Activated CD4-positive, alpha-beta T cell treated with anti-CD3 and anti-CD28 coated beads, Interleukin-2, amount 10 ng/mL, durations not matched to agents 24 days and 14 days (primary cell): ENCODE data around the gene BFSP2. TPM values are rescaled to one million over a fixed set of nuclear protein-coding genes. Genes with fewer than 3 reads are reported as not detected.

Experiments
- DNase-seq: peaks from one replicate; pipeline ENCODE4 v3.0.0; 2022
- H3K27ac Mint-ChIP-seq: one replicate; pipeline ENCODE4 v1.8.0; 2022; ENCODE audit warnings: mild to moderate bottlenecking, mixed read lengths
- H3K27me3 Mint-ChIP-seq: one replicate; pipeline ENCODE4 v1.8.0; 2022; ENCODE audit warnings: mixed read lengths
- H3K36me3 Mint-ChIP-seq: one replicate; pipeline ENCODE4 v1.8.0; 2022; ENCODE audit warnings: low read depth, mild to moderate bottlenecking, mixed read lengths
- H3K4me1 Mint-ChIP-seq: one replicate; pipeline ENCODE4 v1.8.0; 2021; ENCODE audit warnings: mixed read lengths
- H3K4me3 Mint-ChIP-seq: one replicate; pipeline ENCODE4 v1.8.0; 2022; ENCODE audit warnings: mild to moderate bottlenecking, moderate library complexity, mixed read lengths
- H3K9me3 Mint-ChIP-seq: one replicate; pipeline ENCODE4 v1.8.0; 2021; ENCODE audit warnings: mixed read lengths
- intact Hi-C: fragments of 100-400 bp; cut with micrococcal nuclease; formaldehyde crosslinking; loops from one replicate; pipeline ENCODE4 v1.15.1; 2023
- total RNA-seq: library from RNA; stranded (reverse); gene quantifications from 2 replicates; pipeline ENCODE4 v1.2.3, GENCODE V29; 2022

Gene BFSP2
- total RNA-seq, 1 donor from 2014 or later = not detected

GRCh38 chr3:133414021-133414392 is 14.2 kb downstream of the BFSP2 start:
- peaks cover 4% of the 10 kb centered on the region for H3K9me3 Mint-ChIP-seq

GRCh38 chr3:133418361-133418760 is 18.5 kb downstream of the BFSP2 start:
- H3K27ac Mint-ChIP-seq = no peak overlapping the region
- H3K9me3 Mint-ChIP-seq = peaks cover 4% of the 10 kb centered on the region
- no peaks in the 10 kb centered on the region for H3K27me3 Mint-ChIP-seq
- no peak overlapping the region for H3K4me3 Mint-ChIP-seq
- intact Hi-C loops = no loop called here
- peaks cover 2% of the 10 kb centered on the region for H3K4me1 Mint-ChIP-seq
- no peak for DNase-seq
- H3K36me3 Mint-ChIP-seq = no peaks in the 10 kb centered on the region

More at GRCh38 chr3:133414021-133414392, 14.2 kb downstream of the BFSP2 start:
- Mint-ChIP-seq H3K4me3 (no peak overlapping the region), H3K27me3 (peaks cover 15% of the 10 kb centered on the region), H3K36me3 (no peaks in the 10 kb centered on the region), H3K4me1 (peaks cover 7% of the 10 kb centered on the region), H3K27ac (no peak overlapping the region)
- intact Hi-C loops = no loop called here
- DNase-seq = no peak

- peaks cover 4% of the 10 kb centered on the region for H3K9me3 Mint-ChIP-seq
- no peaks in the 10 kb centered on the region for H3K27me3 Mint-ChIP-seq
- DNase-seq = no peak
- intact Hi-C loops = no loop called here
- peaks cover 3% of the 10 kb centered on the region for H3K4me1 Mint-ChIP-seq
- H3K4me3 Mint-ChIP-seq = no peak overlapping the region
- no peak overlapping the region for H3K27ac Mint-ChIP-seq
- no peaks in the 10 kb centered on the region for H3K36me3 Mint-ChIP-seq
These were observed 19.5 kb downstream of the BFSP2 start for GRCh38 chr3:133419151-133419909.

- no peaks in the 10 kb centered on the region for H3K27me3 Mint-ChIP-seq
- no peaks in the 10 kb centered on the region for H3K9me3 Mint-ChIP-seq
- no peak overlapping the region for H3K4me3 Mint-ChIP-seq
- no peaks in the 10 kb centered on the region for H3K36me3 Mint-ChIP-seq
- H3K4me1 Mint-ChIP-seq = peaks cover 5% of the 10 kb centered on the region
- no peak overlapping the region for H3K27ac Mint-ChIP-seq
- no peak for DNase-seq
- intact Hi-C loops = no loop called here
These were observed 25.3 kb downstream of the BFSP2 start for GRCh38 chr3:133424937-133425869.

GRCh38 chr3:133425898-133426297 is 26.0 kb downstream of the BFSP2 start:
- H3K4me1 Mint-ChIP-seq = peaks cover 5% of the 10 kb centered on the region
- no peak overlapping the region for H3K4me3 Mint-ChIP-seq
- H3K27me3 Mint-ChIP-seq = no peaks in the 10 kb centered on the region

GRCh38 chr3:133426721-133427120 is 26.9 kb downstream of the BFSP2 start:
- no peaks in the 10 kb centered on the region for H3K27me3 Mint-ChIP-seq
- no peak for DNase-seq
- H3K9me3 Mint-ChIP-seq = no peaks in the 10 kb centered on the region
- no peaks in the 10 kb centered on the region for H3K36me3 Mint-ChIP-seq
- intact Hi-C loops = no loop called here
- H3K27ac Mint-ChIP-seq = no peak overlapping the region
- H3K4me3 Mint-ChIP-seq = no peak overlapping the region
- peaks cover 5% of the 10 kb centered on the region for H3K4me1 Mint-ChIP-seq

More at GRCh38 chr3:133425898-133426297, 26.0 kb downstream of the BFSP2 start:
- Mint-ChIP-seq H3K27ac (no peak overlapping the region), H3K9me3 (no peaks in the 10 kb centered on the region), H3K36me3 (no peaks in the 10 kb centered on the region)
- no peak for DNase-seq
- intact Hi-C loops = no loop called here

GRCh38 chr3:133428552-133428951 is 28.7 kb downstream of the BFSP2 start:
- intact Hi-C loops = no loop called here
- Mint-ChIP-seq H3K4me3 (no peak overlapping the region), H3K36me3 (no peaks in the 10 kb centered on the region), H3K27ac (no peak overlapping the region), H3K27me3 (no peaks in the 10 kb centered on the region), H3K4me1 (peaks cover 5% of the 10 kb centered on the region), H3K9me3 (no peaks in the 10 kb centered on the region)
- DNase-seq = no peak

- H3K4me1 Mint-ChIP-seq = peaks cover 3% of the 10 kb centered on the region
- H3K4me3 Mint-ChIP-seq = no peak overlapping the region
- no peaks in the 10 kb centered on the region for H3K27me3 Mint-ChIP-seq
- H3K27ac Mint-ChIP-seq = no peak overlapping the region
- intact Hi-C loops = no loop called here
- no peak for DNase-seq
- H3K36me3 Mint-ChIP-seq = no peaks in the 10 kb centered on the region
- no peaks in the 10 kb centered on the region for H3K9me3 Mint-ChIP-seq
These were observed 29.2 kb downstream of the BFSP2 start for GRCh38 chr3:133429063-133429462.

- no peak for DNase-seq
- Mint-ChIP-seq H3K4me1 (peaks cover 29% of the 10 kb centered on the region), H3K27ac (no peak overlapping the region), H3K4me3 (no peak overlapping the region), H3K9me3 (no peaks in the 10 kb centered on the region), H3K27me3 (no peaks in the 10 kb centered on the region), H3K36me3 (peaks cover 1% of the 10 kb centered on the region)
- intact Hi-C loops = no loop called here
These were observed 39.7 kb downstream of the BFSP2 start for GRCh38 chr3:133439563-133439962.

- Mint-ChIP-seq H3K27ac (no peak overlapping the region), H3K4me1 (peaks cover 32% of the 10 kb centered on the region), H3K4me3 (no peak overlapping the region), H3K36me3 (peaks cover 1% of the 10 kb centered on the region), H3K9me3 (no peaks in the 10 kb centered on the region), H3K27me3 (no peaks in the 10 kb centered on the region)
- no peak for DNase-seq
- intact Hi-C loops = loop anchor here (5.0 to 10.0 kb wide), 3 partner anchors 367 to 1044 kb away; partner anchors contain the start of genes ANAPC13, CEP63 and SRPRB
These were observed 40.8 kb downstream of the BFSP2 start for GRCh38 chr3:133440652-133441051.

- DNase-seq = peak; percentile 79
- Mint-ChIP-seq H3K4me1 (peaks cover 32% of the 10 kb centered on the region), H3K4me3 (peak overlapping the region; percentile 81), H3K27ac (peak overlapping the region; percentile 95), H3K36me3 (peaks cover 1% of the 10 kb centered on the region), H3K9me3 (no peaks in the 10 kb centered on the region), H3K27me3 (no peaks in the 10 kb centered on the region)
- intact Hi-C loops = loop anchor here (1.0 to 10.0 kb wide), 5 partner anchors 49 to 1043 kb away; partner anchors contain the start of genes ANAPC13, CEP63 and SRPRB
These were observed 42.0 kb downstream of the BFSP2 start for GRCh38 chr3:133441867-133442270.

GRCh38 chr3:133442518-133442917 is 42.7 kb downstream of the BFSP2 start:
- peak overlapping the region; percentile 81 for H3K4me3 Mint-ChIP-seq
- intact Hi-C loops = loop anchor here (1.0 to 10.0 kb wide), 5 partner anchors 49 to 1042 kb away; partner anchors contain the start of genes ANAPC13, CEP63 and SRPRB
- DNase-seq = no peak

GRCh38 chr3:133443649-133444422 is 44.0 kb downstream of the BFSP2 start:
- H3K36me3 Mint-ChIP-seq = no peaks in the 10 kb centered on the region
- H3K27ac Mint-ChIP-seq = peak overlapping the region; percentile 49
- H3K4me3 Mint-ChIP-seq = no peak overlapping the region
- intact Hi-C loops = loop anchor here (1.0 to 10.0 kb wide), 4 partner anchors 129 to 1041 kb away; partner anchors contain the start of genes ANAPC13, CDV3, CEP63 and SRPRB
- H3K9me3 Mint-ChIP-seq = no peaks in the 10 kb centered on the region
- no peaks in the 10 kb centered on the region for H3K27me3 Mint-ChIP-seq
- H3K4me1 Mint-ChIP-seq = peaks cover 37% of the 10 kb centered on the region
- DNase-seq = no peak

More at GRCh38 chr3:133442518-133442917, 42.7 kb downstream of the BFSP2 start:
- Mint-ChIP-seq H3K9me3 (no peaks in the 10 kb centered on the region), H3K27ac (peak overlapping the region; percentile 95), H3K27me3 (no peaks in the 10 kb centered on the region), H3K36me3 (peaks cover 1% of the 10 kb centered on the region), H3K4me1 (peaks cover 32% of the 10 kb centered on the region)
